Neural cell (in vitro differentiated cells): ENCODE data around the gene TMOD1. TPM values are rescaled to one million over a fixed set of nuclear protein-coding genes. Genes with fewer than 3 reads are reported as not detected.

Experiments used
- H2AFZ ChIP-seq: fragments of 200-600, 300-800 bp; sonication (generic), shearing (Covaris generic); 2 replicates; pipeline ENCODE4 v1.6.0; 2014; ENCODE audit warnings: low read depth, mild to moderate bottlenecking, antibody characterized with exemption, low read length, moderate library complexity
- H3F3A ChIP-seq: fragments of 200-600 bp; shearing (Covaris generic); 2 replicates; pipeline ENCODE4 v1.6.1; 2016; ENCODE audit warnings: mild to moderate bottlenecking, moderate library complexity, mixed read lengths, antibody characterized with exemption, low read length; ENCODE audit not compliant: insufficient read depth, poor library complexity, severe bottlenecking
- H3K27ac ChIP-seq: fragments of 200-600, 300-800 bp; sonication (generic), shearing (Covaris generic); 2 replicates; pipeline ENCODE4 v1.5.1; 2014; ENCODE audit warnings: mild to moderate bottlenecking, low read length, moderate library complexity
- H3K27me3 ChIP-seq: fragments of 300-800, 200-600 bp; sonication (generic), shearing (Covaris generic); 2 replicates; pipeline ENCODE4 v1.6.0; 2014; ENCODE audit warnings: mild to moderate bottlenecking, low read depth, low read length, moderate library complexity; ENCODE audit not compliant: insufficient read depth
- H3K36me3 ChIP-seq: fragments of 300-800, 200-600 bp; sonication (generic), shearing (Covaris generic); 2 replicates; pipeline ENCODE4 v1.5.1; 2014; ENCODE audit warnings: mild to moderate bottlenecking, antibody characterized with exemption, low read length, moderate library complexity; ENCODE audit not compliant: insufficient read depth
- H3K4me2 ChIP-seq: fragments of 300-800, 200-600 bp; sonication (generic), shearing (Covaris generic); 2 replicates; pipeline ENCODE4 v1.6.0; 2014; ENCODE audit warnings: mild to moderate bottlenecking, low read length
- H3K4me3 ChIP-seq: fragments of 300-800, 200-600 bp; sonication (generic), shearing (Covaris generic); 2 replicates; pipeline ENCODE4 v1.5.1; 2014; ENCODE audit warnings: mild to moderate bottlenecking, low read length, moderate library complexity
- H3K79me2 ChIP-seq: fragments of 200-600 bp; shearing (Covaris generic); replicated peaks from 2 replicates; pipeline ENCODE4 v1.6.0; 2014; ENCODE audit warnings: mild to moderate bottlenecking, low read length, moderate library complexity; ENCODE audit not compliant: insufficient read depth
- H3K9ac ChIP-seq: fragments of 300-800, 200-600 bp; sonication (generic), shearing (Covaris generic); 2 replicates; pipeline ENCODE4 v1.6.1; 2016; ENCODE audit warnings: mild to moderate bottlenecking, low read length, mixed read lengths
- H3K9me2 ChIP-seq: fragments of 200-600 bp; shearing (Covaris generic); 2 replicates; pipeline ENCODE4 v1.6.1; 2016; ENCODE audit warnings: mild to moderate bottlenecking, low read length, mixed read lengths; ENCODE audit not compliant: insufficient read depth
- H3K9me3 ChIP-seq: fragments of 200-600, 300-800 bp; sonication (generic), shearing (Covaris generic); 2 replicates; pipeline ENCODE4 v1.6.1; 2016; ENCODE audit warnings: mild to moderate bottlenecking, mixed run types, low read length, moderate library complexity, mixed read lengths
- H4K20me1 ChIP-seq: fragments of 200-600 bp; shearing (Covaris generic); 2 replicates; pipeline ENCODE4 v1.6.1; 2016; ENCODE audit warnings: mild to moderate bottlenecking, mixed run types; ENCODE audit not compliant: insufficient read depth
- CTCF ChIP-seq: fragments of 450-650 bp; IDR thresholded peaks from 2 replicates; pipeline ENCODE4 v1.5.1; 2014; ENCODE audit warnings: antibody characterized with exemption, mild to moderate bottlenecking, moderate library complexity; ENCODE audit not compliant: poor library complexity, severe bottlenecking
- EP300 ChIP-seq: fragments of 450-650 bp; conservative IDR thresholded peaks from 2 replicates; pipeline ENCODE4 v1.6.1; 2014; ENCODE audit warnings: antibody characterized with exemption, mild to moderate bottlenecking, moderate library complexity; ENCODE audit not compliant: poor library complexity, severe bottlenecking
- EZH2 ChIP-seq: fragments of 200-600, 300-800 bp; shearing (Covaris generic), sonication (generic); IDR thresholded peaks from 2 replicates; pipeline ENCODE4 v1.6.1; 2014; ENCODE audit warnings: antibody characterized with exemption, low read length, borderline replicate concordance, mild to moderate bottlenecking; ENCODE audit not compliant: insufficient read depth, poor library complexity, severe bottlenecking
- MXI1 ChIP-seq: fragments of 450-650 bp; conservative IDR thresholded peaks from 2 replicates; pipeline ENCODE4 v1.6.1; 2014; ENCODE audit warnings: antibody characterized with exemption, mild to moderate bottlenecking; ENCODE audit not compliant: poor library complexity, severe bottlenecking
- POLR2AphosphoS5 ChIP-seq: IDR thresholded peaks from 2 replicates; pipeline ENCODE4 v1.6.1; 2012
- RAD21 ChIP-seq: fragments of 450-650 bp; conservative IDR thresholded peaks from 2 replicates; pipeline ENCODE4 v1.6.1; 2014; ENCODE audit warnings: antibody characterized with exemption, mild to moderate bottlenecking, moderate library complexity
- SMC3 ChIP-seq: fragments of 450-650 bp; conservative IDR thresholded peaks from 2 replicates; pipeline ENCODE4 v1.6.1; 2014; ENCODE audit warnings: antibody characterized with exemption, mild to moderate bottlenecking, moderate library complexity; ENCODE audit not compliant: poor library complexity
- TAF1 ChIP-seq: IDR thresholded peaks from 2 replicates; pipeline ENCODE4 v1.6.1; 2012; ENCODE audit warnings: low read depth
- polyA plus RNA-seq: library from polyadenylated mRNA; depleted of rRNA; stranded (reverse); fragments of >200 nt; gene quantifications from 2 replicates; pipeline ENCODE4 v1.2.3, GENCODE V29; 2014
- TF ChIP-seq, protein P1 (sequence below): IDR thresholded peaks from 2 replicates; pipeline ENCODE4 v1.6.1; 2012; ENCODE audit warnings: borderline replicate concordance

Gene TMOD1
- polyA plus RNA-seq, 1 donor from 2014 or later: 0.17 TPM

DNA sequence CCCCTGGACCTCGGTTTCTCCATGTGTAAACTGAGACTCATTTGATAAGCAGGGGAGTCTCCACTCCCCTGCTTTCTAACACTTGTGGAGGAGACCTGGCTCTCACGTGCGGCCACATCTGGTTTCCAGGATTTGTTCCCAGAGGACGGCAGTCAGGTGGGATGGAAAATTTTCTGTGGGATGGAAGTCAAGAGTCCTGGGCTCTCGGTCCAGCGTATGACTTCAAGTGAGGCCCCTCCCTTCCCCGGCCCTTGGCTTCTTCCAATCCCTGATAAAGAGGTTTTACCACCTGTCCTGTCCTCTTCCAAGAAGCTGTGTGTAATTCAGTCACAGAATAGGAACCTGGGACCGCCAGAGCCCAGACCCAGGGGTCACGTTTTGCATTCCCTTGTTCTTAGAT is 35.0 kb downstream of the TMOD1 start:
- Histone ChIP-seq H4K20me1 (no peaks in the 10 kb centered on the region), H3K79me2 (no peaks in the 10 kb centered on the region), H3F3A (no peaks in the 10 kb centered on the region), H3K4me2 (no peak overlapping the region), H3K9me3 (no peaks in the 10 kb centered on the region), H3K27ac (no peak overlapping the region), H3K27me3 (no peaks in the 10 kb centered on the region), H3K4me3 (no peak overlapping the region), H3K36me3 (no peaks in the 10 kb centered on the region), H3K9me2 (no peaks in the 10 kb centered on the region), H3K9ac (no peak overlapping the region), H2AFZ (no peak overlapping the region)
- TF ChIP-seq CTCF (no peak), SMC3 (no peak), TAF1 (no peak), RAD21 (no peak), EP300 (no peak), MXI1 (no peak), EZH2 (no peak), POLR2AphosphoS5 (no peak)
- TF ChIP-seq, protein P1, sequence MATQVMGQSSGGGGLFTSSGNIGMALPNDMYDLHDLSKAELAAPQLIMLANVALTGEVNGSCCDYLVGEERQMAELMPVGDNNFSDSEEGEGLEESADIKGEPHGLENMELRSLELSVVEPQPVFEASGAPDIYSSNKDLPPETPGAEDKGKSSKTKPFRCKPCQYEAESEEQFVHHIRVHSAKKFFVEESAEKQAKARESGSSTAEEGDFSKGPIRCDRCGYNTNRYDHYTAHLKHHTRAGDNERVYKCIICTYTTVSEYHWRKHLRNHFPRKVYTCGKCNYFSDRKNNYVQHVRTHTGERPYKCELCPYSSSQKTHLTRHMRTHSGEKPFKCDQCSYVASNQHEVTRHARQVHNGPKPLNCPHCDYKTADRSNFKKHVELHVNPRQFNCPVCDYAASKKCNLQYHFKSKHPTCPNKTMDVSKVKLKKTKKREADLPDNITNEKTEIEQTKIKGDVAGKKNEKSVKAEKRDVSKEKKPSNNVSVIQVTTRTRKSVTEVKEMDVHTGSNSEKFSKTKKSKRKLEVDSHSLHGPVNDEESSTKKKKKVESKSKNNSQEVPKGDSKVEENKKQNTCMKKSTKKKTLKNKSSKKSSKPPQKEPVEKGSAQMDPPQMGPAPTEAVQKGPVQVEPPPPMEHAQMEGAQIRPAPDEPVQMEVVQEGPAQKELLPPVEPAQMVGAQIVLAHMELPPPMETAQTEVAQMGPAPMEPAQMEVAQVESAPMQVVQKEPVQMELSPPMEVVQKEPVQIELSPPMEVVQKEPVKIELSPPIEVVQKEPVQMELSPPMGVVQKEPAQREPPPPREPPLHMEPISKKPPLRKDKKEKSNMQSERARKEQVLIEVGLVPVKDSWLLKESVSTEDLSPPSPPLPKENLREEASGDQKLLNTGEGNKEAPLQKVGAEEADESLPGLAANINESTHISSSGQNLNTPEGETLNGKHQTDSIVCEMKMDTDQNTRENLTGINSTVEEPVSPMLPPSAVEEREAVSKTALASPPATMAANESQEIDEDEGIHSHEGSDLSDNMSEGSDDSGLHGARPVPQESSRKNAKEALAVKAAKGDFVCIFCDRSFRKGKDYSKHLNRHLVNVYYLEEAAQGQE: no peak

GRCh38 chr9:97543561-97543960 is 42.1 kb downstream of the TMOD1 start:
- H3K4me3 ChIP-seq: no peak overlapping the region
- H3K27me3 ChIP-seq: no peaks in the 10 kb centered on the region
- H3K9ac ChIP-seq: no peak overlapping the region
- H3K9me2 ChIP-seq: no peaks in the 10 kb centered on the region
- H3K4me2 ChIP-seq: no peak overlapping the region
- no peaks in the 10 kb centered on the region for H3K9me3 ChIP-seq
- H4K20me1 ChIP-seq: no peaks in the 10 kb centered on the region
- H3F3A ChIP-seq: no peaks in the 10 kb centered on the region
- no peaks in the 10 kb centered on the region for H3K36me3 ChIP-seq
- TF ChIP-seq TAF1: no peak
- TF ChIP-seq EZH2: no peak
- TF ChIP-seq, protein P1: no peak
- no peak for TF ChIP-seq SMC3
- TF ChIP-seq RAD21: no peak
- no peak for TF ChIP-seq POLR2AphosphoS5
- no peak for TF ChIP-seq MXI1
- no peak for TF ChIP-seq EP300
- no peak for TF ChIP-seq CTCF
- no peak overlapping the region for H2AFZ ChIP-seq
- no peak overlapping the region for H3K27ac ChIP-seq
- no peaks in the 10 kb centered on the region for H3K79me2 ChIP-seq
